LHCN-M2 (cell line): ENCODE results near the gene ENTREP3. TPM values are rescaled to one million over a fixed set of nuclear protein-coding genes. Genes with fewer than 3 reads are reported as not detected.
A peak's percentile ranks its signal among the peaks of the same experiment; 100 is the strongest.
"Not testable (repeated sequence)": the region's sequence is repeated elsewhere in the genome, so short reads cannot be mapped to it uniquely, and the experiment has no call there.

Source experiments
- DNase-seq: peaks from one replicate; pipeline ENCODE4 v3.0.0-alpha.2; 2012; ENCODE audit warnings: low read depth
- polyA plus RNA-seq: library from polyadenylated mRNA; unstranded; fragments of >200 nt; gene quantifications from one replicate; pipeline ENCODE4 v1.2.1, GENCODE V29; 2012; ENCODE audit warnings: missing spikeins
- total RNA-seq: library from RNA; depleted of rRNA; stranded (reverse); fragments of >200 nt; gene quantifications from 2 replicates; pipeline ENCODE4 v1.2.3, GENCODE V29; 2014; rRNA removed

ENTREP3 gene
- 7.8 and 15.6 TPM in 2 replicates for total RNA-seq
- 29.3 TPM for polyA plus RNA-seq

- DNase-seq = peak; percentile 77
Measured at GRCh38 chr1:155255243-155256007, at the start of gene ENTREP3. Gene ENTREP3, minus strand, starts transcription at chr1:155255483. Its CDS starts 606 bp downstream, at chr1:155254877.

- DNase-seq = no peak
Measured at GRCh38 chr1:155304558-155305063, 49.3 kb upstream of the ENTREP3 start.

- no peak for DNase-seq
Measured at GRCh38 chr1:155301342-155301841, 46.1 kb upstream of the ENTREP3 start, which contains the start of gene PKLR. Gene PKLR, minus strand, starts transcription at chr1:155301438. Its CDS starts 43 bp downstream, at chr1:155301395.

GRCh38 chr1:155300553-155301329 is 45.5 kb upstream of the ENTREP3 start:
- no peak for DNase-seq

- no peak for DNase-seq
Measured at GRCh38 chr1:155300024-155300423, 44.7 kb upstream of the ENTREP3 start.

GRCh38 chr1:155297384-155297783 is 42.1 kb upstream of the ENTREP3 start:
- no peak for DNase-seq

GRCh38 chr1:155296661-155297060 is 41.4 kb upstream of the ENTREP3 start:
- DNase-seq = no peak

- no peak for DNase-seq
Measured at GRCh38 chr1:155295942-155296267, 40.6 kb upstream of the ENTREP3 start.

- DNase-seq = no peak
Measured at GRCh38 chr1:155295183-155295941, 40.1 kb upstream of the ENTREP3 start.

GRCh38 chr1:155294520-155295182 is 39.4 kb upstream of the ENTREP3 start:
- DNase-seq = no peak

GRCh38 chr1:155293086-155293749 is 37.9 kb upstream of the ENTREP3 start:
- DNase-seq = no peak

- DNase-seq = not testable (repeated sequence)
Measured at GRCh38 chr1:155291006-155291405, 35.7 kb upstream of the ENTREP3 start.

- DNase-seq = no peak
Measured at GRCh38 chr1:155287987-155288543, 32.8 kb upstream of the ENTREP3 start.

- DNase-seq = no peak
Measured at GRCh38 chr1:155286544-155286943, 31.3 kb upstream of the ENTREP3 start.

- DNase-seq = no peak
Measured at GRCh38 chr1:155285631-155286044, 30.4 kb upstream of the ENTREP3 start.

- no peak for DNase-seq
Measured at GRCh38 chr1:155285063-155285462, 29.8 kb upstream of the ENTREP3 start.

- DNase-seq = no peak
Measured at GRCh38 chr1:155284476-155284875, 29.2 kb upstream of the ENTREP3 start.

- DNase-seq = no peak
Measured at GRCh38 chr1:155282488-155283091, 27.3 kb upstream of the ENTREP3 start.

GRCh38 chr1:155279268-155279667 is 24.0 kb upstream of the ENTREP3 start:
- no peak for DNase-seq

GRCh38 chr1:155278689-155279160 is 23.4 kb upstream of the ENTREP3 start:
- no peak for DNase-seq
